Keratinocyte (primary cell): ENCODE data around the gene ABHD8. TPM values are rescaled to one million over a fixed set of nuclear protein-coding genes. Genes with fewer than 3 reads are reported as not detected.
A peak's percentile ranks its signal among the peaks of the same experiment; 100 is the strongest.

Source experiments
- DNase-seq: peaks from one replicate; pipeline ENCODE4 v3.0.0-alpha.2; 2011; ENCODE audit warnings: low read depth, missing footprints, low spot score
- FAIRE-seq: peaks from 2 replicates; lab custom pipeline; 2011; peaks lifted over from hg19 to GRCh38; lab: Jason Lieb, UNC
- H2AFZ ChIP-seq: 2 replicates; pipeline ENCODE4 v1.6.0; 2012; ENCODE audit warnings: low read length, control low read depth, inconsistent platforms; ENCODE audit not compliant: control insufficient read depth
- H3K27ac ChIP-seq: 2 replicates; pipeline ENCODE4 v1.5.1; 2011; ENCODE audit warnings: low read length; ENCODE audit not compliant: control insufficient read depth, insufficient read depth
- H3K27me3 ChIP-seq: 3 replicates; pipeline ENCODE4 v1.6.0; 2011; ENCODE audit warnings: low read length; ENCODE audit not compliant: control insufficient read depth, insufficient read depth; ENCODE audit errors: extremely low read depth
- H3K36me3 ChIP-seq, 2 experiments: 2 replicates in 1 of 2; 3 replicates in 1 of 2; pipeline ENCODE4 v1.5.1; 2011; ENCODE audit warnings: low read length in 2 of 2, mild to moderate bottlenecking in 1 of 2; ENCODE audit not compliant: control insufficient read depth in 2 of 2, insufficient read depth in 2 of 2; ENCODE audit errors: extremely low read depth in 1 of 2
- H3K4me1 ChIP-seq: 3 replicates; pipeline ENCODE4 v1.5.1; 2011; ENCODE audit warnings: low read length; ENCODE audit not compliant: control insufficient read depth, insufficient read depth; ENCODE audit errors: extremely low read depth
- H3K4me2 ChIP-seq: 3 replicates; pipeline ENCODE4 v1.6.0; 2011; ENCODE audit warnings: low read depth, low read length; ENCODE audit not compliant: control insufficient read depth, insufficient read depth; ENCODE audit errors: extremely low read depth
- H3K4me3 ChIP-seq, 3 experiments: fragments of 200-600 bp in 1 of 3; sonication (generic) in 1 of 3; 2 replicates in 2 of 3; 3 replicates in 1 of 3; pipeline ENCODE4 v1.5.1; 2011 to 2016; ENCODE audit warnings: low read length in 3 of 3, mild to moderate bottlenecking in 3 of 3, control low read depth in 2 of 3, inconsistent platforms in 1 of 3, low read depth in 1 of 3, mixed read lengths in 1 of 3, mixed run types in 1 of 3, moderate library complexity in 1 of 3; ENCODE audit not compliant: control insufficient read depth in 2 of 3, insufficient read depth in 2 of 3; ENCODE audit errors: extremely low read depth in 1 of 3
- H3K79me2 ChIP-seq: 2 replicates; pipeline ENCODE4 v1.6.0; 2012; ENCODE audit warnings: low read length; ENCODE audit not compliant: control insufficient read depth, insufficient read depth
- H3K9ac ChIP-seq: 3 replicates; pipeline ENCODE4 v1.6.0; 2011; ENCODE audit warnings: low read length; ENCODE audit not compliant: control insufficient read depth, insufficient read depth; ENCODE audit errors: extremely low read depth
- H3K9me1 ChIP-seq: 3 replicates; pipeline ENCODE4 v1.6.0; 2011; ENCODE audit warnings: low read length; ENCODE audit not compliant: control insufficient read depth, insufficient read depth; ENCODE audit errors: extremely low read depth
- H3K9me3 ChIP-seq: 2 replicates; pipeline ENCODE4 v1.5.1; 2012; ENCODE audit warnings: low read depth, low read length; ENCODE audit not compliant: control insufficient read depth
- H4K20me1 ChIP-seq: 3 replicates; pipeline ENCODE4 v1.6.0; 2011; ENCODE audit warnings: low read length; ENCODE audit not compliant: control insufficient read depth, insufficient read depth; ENCODE audit errors: extremely low read depth
- EZH2 ChIP-seq: IDR thresholded peaks from one replicate; pipeline ENCODE4 v1.6.1; 2012; ENCODE audit warnings: inconsistent platforms, mild to moderate bottlenecking, low read length, moderate library complexity
- dilution Hi-C: fragments of 300-500 bp; cut with MboI; formaldehyde crosslinking; loops from one replicate; pipeline ENCODE4 v1.7.0; 2020; ENCODE audit warnings: low sequenced_read_pairs; ENCODE audit not compliant: extremely low pct_ligation_motif_present
- polyA plus RNA-seq, 5 experiments: library from polyadenylated mRNA; depleted of rRNA in 3 of 5; stranded (reverse) in 3 of 5; stranded (forward) in 1 of 5; unstranded in 1 of 5; fragments of >200 nt; gene quantifications; 1 replicate in 1 of 5; 2 replicates in 3 of 5; 3 replicates in 1 of 5; pipeline versions ENCODE4 v1.2.1 to v1.2.3, GENCODE V29; 2011 to 2012; ENCODE audit warnings: missing spikeins in 2 of 5, low read depth in 1 of 5, low replicate concordance in 1 of 5
- TF ChIP-seq, protein P1 (sequence below), 3 experiments: IDR thresholded peaks in 1 of 3; conservative IDR thresholded peaks in 1 of 3; optimal IDR thresholded peaks in 1 of 3; 2 replicates in 2 of 3; 3 replicates in 1 of 3; pipeline versions ENCODE3 to v1.5.1; 2011; ENCODE audit warnings: low read length in 3 of 3, mild to moderate bottlenecking in 3 of 3, moderate library complexity in 2 of 3, control low read depth in 1 of 3, inconsistent platforms in 1 of 3; ENCODE audit not compliant: insufficient read depth in 2 of 3; ENCODE audit errors: extremely low read depth in 1 of 3

The ABHD8 gene
- polyA plus RNA-seq, 1 donor (not counting 4 experiments of a cell fraction or from before 2014, with no cell fraction given): 4.1 TPM

DNA sequence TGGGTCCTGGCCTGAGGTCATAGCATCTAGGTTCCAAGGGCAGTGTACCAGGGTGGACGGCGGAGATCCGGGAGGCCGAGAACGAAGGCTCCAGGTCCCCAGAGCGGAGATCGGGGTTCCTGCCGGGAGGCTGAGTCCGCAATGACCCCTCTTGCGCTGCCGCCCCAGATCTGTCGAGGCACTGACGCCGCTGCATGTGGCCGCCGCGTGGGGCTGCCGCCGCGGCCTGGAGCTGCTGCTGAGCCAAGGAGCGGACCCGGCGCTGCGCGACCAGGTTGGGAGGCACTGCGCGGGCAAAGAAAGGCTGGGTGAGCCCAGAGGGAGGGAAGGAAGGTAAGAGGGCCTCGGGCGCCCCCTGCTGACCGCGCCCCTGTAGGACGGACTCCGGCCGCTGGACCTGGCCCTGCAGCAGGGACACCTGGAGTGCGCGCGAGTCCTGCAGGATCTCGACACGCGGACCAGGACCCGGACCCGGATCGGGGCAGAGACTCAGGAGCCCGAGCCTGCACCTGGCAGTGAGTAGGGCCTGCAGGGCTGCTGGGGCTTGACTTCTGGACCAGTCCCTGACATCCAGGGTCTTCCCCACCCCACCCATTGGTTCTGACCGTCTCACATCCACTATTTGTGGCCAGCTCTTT, 20.6 kb downstream of the ABHD8 start:
- H2AFZ ChIP-seq: peak overlapping the region; percentile 78
- peak overlapping the region; percentile 28 for H3K9ac ChIP-seq
- H3K36me3 ChIP-seq: peaks cover 0 to 5% of the 10 kb centered on the region in 2 experiments
- DNase-seq (no peak), FAIRE-seq (peak; percentile 29)
- no peak overlapping the region for H3K27ac ChIP-seq
- H3K4me3 ChIP-seq: peak overlapping the region; percentile 9 to 60 (median 44)
- no peaks in the 10 kb centered on the region for H3K9me1 ChIP-seq
- dilution Hi-C loops: no loop called here
- no peaks in the 10 kb centered on the region for H4K20me1 ChIP-seq
- H3K4me1 ChIP-seq: peaks cover 6% of the 10 kb centered on the region
- no peaks in the 10 kb centered on the region for H3K9me3 ChIP-seq
- H3K27me3 ChIP-seq: no peaks in the 10 kb centered on the region
- H3K79me2 ChIP-seq: no peaks in the 10 kb centered on the region
- H3K4me2 ChIP-seq: peak overlapping the region; percentile 91
- TF ChIP-seq, protein P1, sequence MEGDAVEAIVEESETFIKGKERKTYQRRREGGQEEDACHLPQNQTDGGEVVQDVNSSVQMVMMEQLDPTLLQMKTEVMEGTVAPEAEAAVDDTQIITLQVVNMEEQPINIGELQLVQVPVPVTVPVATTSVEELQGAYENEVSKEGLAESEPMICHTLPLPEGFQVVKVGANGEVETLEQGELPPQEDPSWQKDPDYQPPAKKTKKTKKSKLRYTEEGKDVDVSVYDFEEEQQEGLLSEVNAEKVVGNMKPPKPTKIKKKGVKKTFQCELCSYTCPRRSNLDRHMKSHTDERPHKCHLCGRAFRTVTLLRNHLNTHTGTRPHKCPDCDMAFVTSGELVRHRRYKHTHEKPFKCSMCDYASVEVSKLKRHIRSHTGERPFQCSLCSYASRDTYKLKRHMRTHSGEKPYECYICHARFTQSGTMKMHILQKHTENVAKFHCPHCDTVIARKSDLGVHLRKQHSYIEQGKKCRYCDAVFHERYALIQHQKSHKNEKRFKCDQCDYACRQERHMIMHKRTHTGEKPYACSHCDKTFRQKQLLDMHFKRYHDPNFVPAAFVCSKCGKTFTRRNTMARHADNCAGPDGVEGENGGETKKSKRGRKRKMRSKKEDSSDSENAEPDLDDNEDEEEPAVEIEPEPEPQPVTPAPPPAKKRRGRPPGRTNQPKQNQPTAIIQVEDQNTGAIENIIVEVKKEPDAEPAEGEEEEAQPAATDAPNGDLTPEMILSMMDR (optimal IDR thresholded peaks at IDR 0.05 in 1 of 3, IDR thresholded peaks at IDR 0.05 in 1 of 3, conservative IDR thresholded peaks at IDR 0.05 in 1 of 3; ENCODE audit: extremely low read depth in 1 of 3, insufficient read depth in 2 of 3, low read length in 3 of 3): peak; percentile 74 to 97 (median 97)
- peak; percentile 41 for TF ChIP-seq EZH2

DNA sequence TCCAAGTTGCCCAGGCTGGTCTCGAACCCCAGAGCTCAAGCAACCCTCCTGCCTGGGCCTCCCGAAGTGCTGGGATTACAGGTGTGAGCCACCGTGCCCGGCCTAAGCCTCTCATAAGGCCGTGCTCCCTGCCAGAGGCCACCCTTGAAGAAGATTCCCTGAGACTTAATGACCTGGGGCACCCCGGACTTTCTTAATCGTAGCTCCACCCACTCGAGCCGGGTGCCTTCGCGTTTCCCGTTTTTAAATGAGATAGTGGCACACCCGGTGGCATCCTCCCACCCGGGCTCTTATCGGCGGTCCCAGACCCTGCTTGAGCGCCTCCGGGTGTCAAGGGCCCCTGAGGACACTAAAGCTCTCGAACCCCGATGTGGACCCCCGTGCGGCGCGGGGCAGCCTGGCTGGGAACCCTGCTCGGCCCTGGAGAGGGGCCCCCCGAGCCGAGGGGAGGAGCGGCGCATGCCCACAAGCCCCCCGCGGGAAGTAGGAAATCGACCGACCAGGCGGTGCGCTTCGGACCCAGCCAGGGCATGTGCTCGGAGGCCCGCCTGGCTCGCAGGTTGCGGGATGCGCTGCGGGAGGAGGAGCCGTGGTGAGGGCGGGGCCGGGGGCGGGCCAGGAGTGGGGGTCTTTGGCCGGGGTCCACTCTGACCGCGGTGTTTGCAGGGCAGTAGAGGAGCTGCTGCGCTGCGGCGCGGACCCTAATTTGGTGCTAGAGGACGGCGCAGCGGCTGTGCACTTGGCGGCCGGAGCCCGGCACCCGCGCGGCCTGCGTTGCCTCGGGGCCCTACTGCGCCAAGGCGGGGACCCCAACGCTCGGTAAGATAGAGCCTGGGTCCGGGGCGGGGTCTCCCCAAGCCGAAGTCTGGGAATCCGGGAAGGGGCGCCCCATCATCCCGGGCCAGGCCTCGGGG, 21.6 kb downstream of the ABHD8 start, which contains the start of gene ANKLE1:
Gene ANKLE1 (plus strand): TSS at position 511 of the 914 bp plus-strand sequence. CDS start 20 bp downstream, at position 531.
- TF ChIP-seq, protein P1 (optimal IDR thresholded peaks at IDR 0.05 in 1 of 3, IDR thresholded peaks at IDR 0.05 in 1 of 3, conservative IDR thresholded peaks at IDR 0.05 in 1 of 3; ENCODE audit: extremely low read depth in 1 of 3, insufficient read depth in 2 of 3, low read length in 3 of 3): no peak
- TF ChIP-seq EZH2: no peak
- H3K9ac ChIP-seq: peak within 1 kb of the TSS; percentile 28

More for the DNA sequence above, 21.6 kb downstream of the ABHD8 start, which contains the start of gene ANKLE1:
- H4K20me1 ChIP-seq: no peaks in the 10 kb centered on the region
- DNase-seq (no peak), FAIRE-seq (no peak)
- H3K9me1 ChIP-seq: no peaks in the 10 kb centered on the region
- H3K4me2 ChIP-seq: peak within 1 kb of the TSS; percentile 91
- no peaks in the 10 kb centered on the region for H3K9me3 ChIP-seq
- dilution Hi-C loops: no loop called here
- H2AFZ ChIP-seq: peak within 1 kb of the TSS; percentile 78
- no peaks in the 10 kb centered on the region for H3K27me3 ChIP-seq
- H3K4me3 ChIP-seq: peak within 1 kb of the TSS; percentile 9 to 60 (median 44)
- H3K79me2 ChIP-seq: no peaks in the 10 kb centered on the region
- peaks cover 6% of the 10 kb centered on the region for H3K4me1 ChIP-seq
- no peak within 1 kb of the TSS for H3K27ac ChIP-seq
- H3K36me3 ChIP-seq: peaks cover 3 to 10% of the 10 kb centered on the region in 2 experiments
